Measurements from ENCODE around the gene RAB17. TPM values are rescaled to one million over a fixed set of nuclear protein-coding genes. Genes with fewer than 3 reads are reported as not detected.

Gene RAB17
- total RNA-seq, 1 experiment from 2014 or later = 17.2 TPM

- CTCF ChIA-PET = no interaction called here
- Mint-ChIP-seq H3K27ac (ENCODE audit: low read depth, unreplicated experiment) (no peak overlapping the region), H3K9me3 (ENCODE audit: unreplicated experiment) (no peaks in the 10 kb centered on the region)
These were observed 47.6 kb upstream of the RAB17 start for GRCh38 chr2:237638176-237638575.

DNA sequence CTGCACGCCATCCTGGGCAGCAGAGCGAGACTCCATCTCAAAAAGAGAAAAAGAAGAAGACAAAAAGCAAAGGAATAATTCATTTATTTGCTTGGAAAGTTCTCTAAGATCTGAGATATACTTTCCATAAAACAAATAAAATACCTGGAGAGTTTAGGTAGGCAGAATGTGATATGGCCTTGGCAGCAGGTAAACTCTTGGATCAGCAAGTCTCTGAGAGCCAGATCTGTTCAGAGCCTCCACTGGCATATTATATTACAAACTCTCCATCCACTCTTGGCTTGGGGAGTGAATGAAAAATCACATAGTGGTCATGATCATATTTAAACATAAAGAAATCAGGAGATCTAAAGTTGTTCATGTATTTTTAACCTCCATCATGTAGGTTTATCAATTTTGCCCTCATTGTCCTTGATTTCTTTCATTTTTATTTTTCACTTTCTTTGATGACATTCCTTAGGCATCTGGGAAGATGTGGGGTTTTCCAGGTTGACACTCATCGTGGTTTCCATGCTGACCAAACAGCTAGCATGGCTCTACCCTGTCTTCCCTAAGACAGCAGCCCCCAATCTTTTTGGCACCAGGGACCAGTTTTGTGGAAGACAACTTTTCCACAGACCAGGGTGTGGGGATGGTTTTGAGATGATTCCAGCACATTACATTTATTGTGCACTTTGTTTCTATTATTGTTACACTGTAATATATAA is 47.0 kb upstream of the RAB17 start:
- no peak for DNase-seq (ENCODE audit: unreplicated experiment)
- ChIA-PET POLR2A (no interaction called here), CTCF (no interaction called here)
- TF ChIP-seq CTCF (IDR thresholded peaks at IDR 0.05; ENCODE audit: unreplicated experiment) = no peak
- no TSS peak for BruUV-seq (replicated peaks)
- H3K4me1 Mint-ChIP-seq (ENCODE audit: insufficient read depth, unreplicated experiment) = no peaks in the 10 kb centered on the region
- H3K27me3 Mint-ChIP-seq (ENCODE audit: insufficient read depth, unreplicated experiment) = peaks cover 14% of the 10 kb centered on the region
- no peak overlapping the region for H3K4me3 Mint-ChIP-seq (ENCODE audit: unreplicated experiment)
- intact Hi-C loops (cut with micrococcal nuclease) = no loop called here
- no peak overlapping the region for H3K27ac Mint-ChIP-seq (ENCODE audit: low read depth, unreplicated experiment)
- H3K36me3 Mint-ChIP-seq (ENCODE audit: insufficient read depth, unreplicated experiment) = peaks cover 6% of the 10 kb centered on the region
- H3K9me3 Mint-ChIP-seq (ENCODE audit: unreplicated experiment) = no peaks in the 10 kb centered on the region

More at GRCh38 chr2:237638176-237638575, 47.6 kb upstream of the RAB17 start:
- no TSS peak for BruUV-seq (replicated peaks)
- POLR2A ChIA-PET = interaction anchor here (1.3 kb wide), 1 partner anchor 9 kb away, joined by 3 read pairs; no protein-coding TSS in a partner anchor
- intact Hi-C loops (cut with micrococcal nuclease) = no loop called here
- peaks cover 6% of the 10 kb centered on the region for H3K36me3 Mint-ChIP-seq (ENCODE audit: insufficient read depth, unreplicated experiment)
- H3K4me3 Mint-ChIP-seq (ENCODE audit: unreplicated experiment) = no peak overlapping the region
- TF ChIP-seq CTCF (IDR thresholded peaks at IDR 0.05; ENCODE audit: unreplicated experiment) = no peak
- H3K4me1 Mint-ChIP-seq (ENCODE audit: insufficient read depth, unreplicated experiment) = no peaks in the 10 kb centered on the region
- peaks cover 14% of the 10 kb centered on the region for H3K27me3 Mint-ChIP-seq (ENCODE audit: insufficient read depth, unreplicated experiment)
- DNase-seq (ENCODE audit: unreplicated experiment) = no peak

DNA sequence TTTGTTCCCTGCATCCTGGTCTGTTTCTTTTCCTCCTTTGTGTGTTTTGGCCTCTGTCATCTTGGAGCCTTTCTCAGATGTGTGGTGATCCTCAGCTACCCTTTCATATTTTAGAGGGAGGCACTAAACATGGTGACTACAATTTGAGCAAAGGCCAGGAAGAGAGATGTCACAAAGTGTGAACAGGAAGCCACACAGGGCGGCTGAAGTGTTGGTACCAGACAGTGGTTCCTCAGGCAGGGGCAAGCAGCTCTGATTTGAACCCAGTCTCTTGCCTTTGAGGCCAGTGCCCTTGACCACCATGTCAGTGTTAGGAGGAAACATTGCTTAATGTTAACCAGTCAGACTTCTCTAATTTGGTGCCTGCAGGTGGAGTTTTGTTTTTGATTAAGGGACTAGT is 46.0 kb upstream of the RAB17 start:
- H3K27me3 Mint-ChIP-seq (ENCODE audit: insufficient read depth, unreplicated experiment) = peaks cover 14% of the 10 kb centered on the region
- POLR2A ChIA-PET = no interaction called here
- TF ChIP-seq CTCF (IDR thresholded peaks at IDR 0.05; ENCODE audit: unreplicated experiment) = no peak

DNA sequence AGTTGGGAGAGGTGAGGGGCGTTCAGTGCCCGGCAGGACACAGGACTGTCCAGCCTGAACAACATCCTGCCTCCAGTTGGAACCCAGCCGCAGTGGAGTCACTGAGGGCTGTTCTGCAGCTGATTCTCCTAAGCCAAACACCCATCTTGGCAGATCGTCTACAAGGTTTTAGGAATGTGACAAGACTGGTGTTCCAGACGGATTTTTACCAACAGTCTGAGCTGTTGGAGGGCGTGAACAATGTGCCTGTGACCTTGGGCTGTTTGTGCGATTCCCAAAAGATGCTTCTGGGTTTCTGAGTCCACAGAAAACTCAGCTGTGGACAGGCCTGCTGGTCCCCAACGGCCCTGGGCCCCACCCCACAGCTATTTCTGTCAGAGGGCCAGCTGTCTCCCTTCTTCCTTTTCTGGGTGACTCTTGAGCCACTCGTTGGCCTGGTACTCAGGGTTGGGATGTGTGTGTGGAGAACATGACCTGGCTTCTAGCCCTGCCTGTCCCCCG is 42.6 kb upstream of the RAB17 start:
- intact Hi-C loops (cut with micrococcal nuclease) = no loop called here
- Mint-ChIP-seq H3K4me1 (ENCODE audit: insufficient read depth, unreplicated experiment) (no peaks in the 10 kb centered on the region), H3K27me3 (ENCODE audit: insufficient read depth, unreplicated experiment) (peaks cover 21% of the 10 kb centered on the region), H3K27ac (ENCODE audit: low read depth, unreplicated experiment) (no peak overlapping the region), H3K9me3 (ENCODE audit: unreplicated experiment) (no peaks in the 10 kb centered on the region), H3K36me3 (ENCODE audit: insufficient read depth, unreplicated experiment) (peaks cover 6% of the 10 kb centered on the region), H3K4me3 (ENCODE audit: unreplicated experiment) (no peak overlapping the region)
- no TSS peak for BruUV-seq (replicated peaks)
- DNase-seq (ENCODE audit: unreplicated experiment) = no peak
- ChIA-PET POLR2A (interaction anchor here (1.4 kb wide), 1 partner anchor 26 kb away, joined by 6 read pairs; no protein-coding TSS in a partner anchor), CTCF (interaction anchor here (0.7 kb wide), 1 partner anchor 52 kb away, joined by 3 read pairs; no protein-coding TSS in a partner anchor)
- no peak for TF ChIP-seq CTCF (IDR thresholded peaks at IDR 0.05; ENCODE audit: unreplicated experiment)

More for the DNA sequence above, 46.0 kb upstream of the RAB17 start:
- no TSS peak for BruUV-seq (replicated peaks)
- Mint-ChIP-seq H3K27ac (ENCODE audit: low read depth, unreplicated experiment) (no peak overlapping the region), H3K9me3 (ENCODE audit: unreplicated experiment) (no peaks in the 10 kb centered on the region), H3K4me3 (ENCODE audit: unreplicated experiment) (no peak overlapping the region), H3K36me3 (ENCODE audit: insufficient read depth, unreplicated experiment) (peaks cover 12% of the 10 kb centered on the region), H3K4me1 (ENCODE audit: insufficient read depth, unreplicated experiment) (no peaks in the 10 kb centered on the region)
- DNase-seq (ENCODE audit: unreplicated experiment) = no peak
- intact Hi-C loops (cut with micrococcal nuclease) = no loop called here
- CTCF ChIA-PET = interaction anchor here (0.6 kb wide), 1 partner anchor 345 kb away, joined by 3 read pairs; no protein-coding TSS in a partner anchor
